Stimulated activated CD4-positive, alpha-beta T cell treated with anti-CD3 and anti-CD28 coated beads, Interleukin-2, amount 100 ng/mL, for 4 hours (primary cell): ENCODE measurements around the gene PDGFD.

Experiments
- DNase-seq: peaks from one replicate; pipeline ENCODE4 v3.0.0-alpha.2; 2020; ENCODE audit warnings: low read depth

PDGFD gene

GRCh38 chr11:103958475-103959215 lies 205.3 kb downstream of the PDGFD start:
- DNase-seq = no peak

GRCh38 chr11:103953797-103954486 lies 210.0 kb downstream of the PDGFD start:
- no peak for DNase-seq

GRCh38 chr11:103949781-103950180 lies 214.2 kb downstream of the PDGFD start:
- DNase-seq = no peak

- no peak for DNase-seq
Measured at GRCh38 chr11:103948187-103948763, 215.7 kb downstream of the PDGFD start.

GRCh38 chr11:103947546-103947919 lies 216.4 kb downstream of the PDGFD start:
- DNase-seq = no peak

GRCh38 chr11:103946793-103947545 lies 217.0 kb downstream of the PDGFD start:
- no peak for DNase-seq

GRCh38 chr11:103944251-103944940 lies 219.6 kb downstream of the PDGFD start:
- no peak for DNase-seq

- no peak for DNase-seq
Measured at GRCh38 chr11:103942646-103943045, 221.3 kb downstream of the PDGFD start.

GRCh38 chr11:103940551-103940950 lies 223.4 kb downstream of the PDGFD start:
- no peak for DNase-seq

- no peak for DNase-seq
Measured at GRCh38 chr11:103939694-103940093, 224.3 kb downstream of the PDGFD start.

GRCh38 chr11:103936059-103936458 lies 227.9 kb downstream of the PDGFD start:
- DNase-seq = no peak

- DNase-seq = no peak
Measured at GRCh38 chr11:103935219-103935618, 228.7 kb downstream of the PDGFD start.

- no peak for DNase-seq
Measured at GRCh38 chr11:103929170-103929903, 234.6 kb downstream of the PDGFD start.

- DNase-seq = no peak
Measured at GRCh38 chr11:103928802-103929161, 235.2 kb downstream of the PDGFD start.

GRCh38 chr11:103928040-103928801 lies 235.7 kb downstream of the PDGFD start:
- DNase-seq = no peak

GRCh38 chr11:103927535-103927934 lies 236.4 kb downstream of the PDGFD start:
- DNase-seq = no peak

- no peak for DNase-seq
Measured at GRCh38 chr11:103926990-103927389, 237.0 kb downstream of the PDGFD start.

- no peak for DNase-seq
Measured at GRCh38 chr11:103924166-103925013, 239.6 kb downstream of the PDGFD start.

- no peak for DNase-seq
Measured at GRCh38 chr11:103923451-103923931, 240.5 kb downstream of the PDGFD start.
